OCI-LY1 (cell line): ENCODE results near the gene CSF2RB.

ENCODE experiments used
- EZH2 ChIP-seq: fragments of 200-600 bp; sonication (generic), shearing (Covaris generic); IDR thresholded peaks from 2 replicates; pipeline ENCODE4 v1.8.0; 2017; ENCODE audit warnings: borderline replicate concordance, mixed run types, mild to moderate bottlenecking, antibody characterized with exemption, low read length, moderate library complexity, mixed read lengths
- TF ChIP-seq, protein P1 (sequence below): fragments of 200-600 bp; sonication (generic), shearing (Covaris generic); IDR thresholded peaks from 2 replicates; pipeline ENCODE4 v1.5.1; 2017; ENCODE audit warnings: mild to moderate bottlenecking, antibody characterized with exemption, low read length, moderate library complexity, mixed read lengths

DNA sequence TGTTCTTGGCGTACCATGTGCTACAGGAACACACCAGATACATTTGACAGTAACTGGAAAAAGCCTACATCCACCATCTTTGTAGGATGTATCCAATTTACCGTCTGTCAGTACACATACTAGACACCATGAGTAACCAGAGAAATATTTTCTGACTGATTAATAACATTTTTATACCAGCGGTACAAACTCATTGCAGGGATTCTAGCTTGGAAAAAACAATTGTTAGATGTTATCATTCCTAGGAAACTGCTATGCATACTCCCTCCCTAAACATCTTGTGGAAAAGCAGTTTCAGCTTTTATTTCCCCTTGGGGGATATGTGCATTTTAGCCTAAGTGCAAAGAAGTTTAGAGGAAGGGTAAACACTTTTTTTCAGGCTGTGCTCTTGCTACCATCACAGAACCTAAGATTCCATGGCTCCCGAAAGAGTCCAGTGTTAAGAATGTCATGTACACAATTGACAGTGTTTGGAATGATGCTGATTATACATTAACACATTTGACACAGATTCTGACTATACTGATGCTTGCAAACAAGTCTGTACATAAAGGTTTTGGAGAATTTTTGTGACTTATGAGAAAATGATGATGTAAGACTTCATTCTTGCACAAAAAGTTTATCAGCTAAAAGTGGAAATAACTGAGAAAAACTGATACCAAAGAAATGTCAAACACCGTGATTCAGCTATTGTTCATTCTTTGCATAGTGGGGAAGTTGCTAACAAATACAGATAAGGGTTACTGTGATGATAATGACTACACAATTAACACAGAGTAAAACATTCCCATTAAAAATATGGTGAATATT lies 28.9 kb upstream of the CSF2RB start:
- TF ChIP-seq, protein P1, sequence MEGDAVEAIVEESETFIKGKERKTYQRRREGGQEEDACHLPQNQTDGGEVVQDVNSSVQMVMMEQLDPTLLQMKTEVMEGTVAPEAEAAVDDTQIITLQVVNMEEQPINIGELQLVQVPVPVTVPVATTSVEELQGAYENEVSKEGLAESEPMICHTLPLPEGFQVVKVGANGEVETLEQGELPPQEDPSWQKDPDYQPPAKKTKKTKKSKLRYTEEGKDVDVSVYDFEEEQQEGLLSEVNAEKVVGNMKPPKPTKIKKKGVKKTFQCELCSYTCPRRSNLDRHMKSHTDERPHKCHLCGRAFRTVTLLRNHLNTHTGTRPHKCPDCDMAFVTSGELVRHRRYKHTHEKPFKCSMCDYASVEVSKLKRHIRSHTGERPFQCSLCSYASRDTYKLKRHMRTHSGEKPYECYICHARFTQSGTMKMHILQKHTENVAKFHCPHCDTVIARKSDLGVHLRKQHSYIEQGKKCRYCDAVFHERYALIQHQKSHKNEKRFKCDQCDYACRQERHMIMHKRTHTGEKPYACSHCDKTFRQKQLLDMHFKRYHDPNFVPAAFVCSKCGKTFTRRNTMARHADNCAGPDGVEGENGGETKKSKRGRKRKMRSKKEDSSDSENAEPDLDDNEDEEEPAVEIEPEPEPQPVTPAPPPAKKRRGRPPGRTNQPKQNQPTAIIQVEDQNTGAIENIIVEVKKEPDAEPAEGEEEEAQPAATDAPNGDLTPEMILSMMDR: no peak
- no peak for TF ChIP-seq EZH2
